Right lobe of liver (tissue), 6 donors: Measurements from ENCODE around the gene PDXP. TPM values are rescaled to one million over a fixed set of nuclear protein-coding genes. Genes with fewer than 3 reads are reported as not detected.
A peak's percentile ranks its signal among the peaks of the same experiment; 100 is the strongest.

Experiments used
- ATAC-seq, 4 donors: fragments of 200-7000 bp; cut with Tn5 transposase; one replicate each; pipeline ENCODE4 v1.9.1; 2020; ENCODE audit warnings: mild to moderate bottlenecking in 4 of 4, moderate library complexity in 4 of 4
- DNase-seq, 3 donors: peaks; one replicate each; pipeline ENCODE4 v3.0.0-alpha.2; 2020
- H3K27ac ChIP-seq, 3 donors: fragments of 200-600 bp; one replicate each; pipeline ENCODE4 v1.8.0; 2022
- H3K27me3 ChIP-seq, 2 donors: fragments of 200-600 bp; one replicate each; pipeline ENCODE4 v1.8.0; 2022
- H3K36me3 ChIP-seq, 4 donors: fragments of 200-600 bp; sonication (generic) in 1 of 4; one replicate each; pipeline versions ENCODE4 v1.5.1 to v1.8.0; 2017 to 2022; ENCODE audit warnings: control low read depth in 1 of 4
- H3K4me1 ChIP-seq, 4 donors: fragments of 200-600 bp; sonication (generic) in 1 of 4; one replicate each; pipeline versions ENCODE4 v1.5.1 to v1.8.0; 2017 to 2022; ENCODE audit warnings: control low read depth in 1 of 4
- H3K4me3 ChIP-seq, 3 donors: fragments of 200-600 bp; one replicate each; pipeline ENCODE4 v1.8.0; 2022
- H3K9me3 ChIP-seq, 4 donors: fragments of 200-600 bp; sonication (generic) in 1 of 4; one replicate each; pipeline versions ENCODE4 v1.5.1 to v1.8.0; 2017 to 2022; ENCODE audit warnings: control low read depth in 1 of 4
- POLR2A ChIP-seq: fragments of 450-650 bp; IDR thresholded peaks from one replicate; pipeline ENCODE4 v1.6.1; 2017; ENCODE audit warnings: antibody characterized with exemption, mild to moderate bottlenecking
- WGBS: methylation state at CpG from one replicate; pipeline ENCODE4 v1.1.6; 2018; ENCODE audit warnings: low coverage, low lambda C conversion rate; ENCODE audit not compliant: insufficient coverage; ENCODE audit errors: missing lambda C conversion rate; 5-methylcytosine and 5-hydroxymethylcytosine counted together
- intact Hi-C, 2 donors: fragments of 100-400 bp; cut with DNase I; formaldehyde crosslinking; loops; one replicate each; pipeline versions ENCODE4 v1.11.2 to v1.14.1; 2022
- total RNA-seq, 6 experiments: library from RNA; depleted of rRNA in 2 of 6; stranded (reverse); fragments of >200 nt in 2 of 6; fragmentation: NEBNext Ultra II Directional in 3 of 6; extraction: Animal tissue kit (Norgen Biotek cat#: 25700) in 3 of 6; gene quantifications; one replicate each; pipeline versions ENCODE4 v1.1.0 to v1.2.4, GENCODE V29; 2016 to 2023
- TF ChIP-seq, protein P1 (sequence below), 4 donors: fragments of 200-600 bp in 3 of 4; fragments of 450-650 bp in 1 of 4; IDR thresholded peaks; one replicate each; pipeline versions ENCODE4 v1.5.1 to v1.8.0; 2016 to 2022; ENCODE audit warnings: antibody characterized with exemption in 4 of 4, mild to moderate bottlenecking in 2 of 4
- donor health status: DM: no; HTN: yes; CAD: no.
- donor health status: DM: no; HTN: no; CAD: no.
- donor health status: DM: no; HTN: no; CAD: no.
- donor health status: DM: no; HTN: yes; CAD: no.
- donor health status: DM: no; HTN: yes; CAD: no.

Gene PDXP
- total RNA-seq, 6 experiments from 2014 or later, result 15.7 to 63.4 (median 34.4) TPM

DNA sequence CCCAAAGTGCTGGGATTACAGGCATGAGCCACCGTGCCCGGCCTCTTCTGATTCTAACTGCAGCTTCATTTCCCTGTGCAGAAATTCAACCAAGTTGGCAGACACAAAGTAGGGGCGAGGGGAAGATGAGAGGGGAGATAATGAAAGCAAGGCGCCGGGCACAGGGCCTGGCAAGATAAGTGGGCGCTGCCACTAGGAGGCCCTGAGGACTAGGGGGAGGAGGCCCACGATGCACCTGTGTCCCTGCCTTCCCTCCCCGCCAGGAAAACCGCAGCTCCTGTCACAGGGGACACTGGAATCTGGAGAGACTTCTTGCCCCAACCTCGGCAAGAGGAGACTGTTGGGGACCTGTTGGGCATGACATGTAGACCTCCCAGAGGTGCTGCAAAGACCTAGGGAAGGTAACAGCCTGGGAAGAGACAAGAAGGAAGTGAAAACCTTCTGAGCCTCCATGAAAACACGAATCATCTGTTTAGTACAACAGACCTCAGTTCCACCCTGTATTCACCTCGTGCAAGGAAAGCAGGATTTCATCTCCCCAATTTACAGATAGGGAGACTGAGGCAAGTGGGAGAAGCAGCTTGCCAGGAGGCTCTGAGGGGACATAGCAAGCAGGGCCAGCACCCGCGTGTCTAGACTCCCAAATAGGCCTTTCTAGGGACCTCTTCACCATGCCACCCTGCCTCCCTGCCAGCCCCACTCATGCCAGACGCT, 13.8 kb downstream of the PDXP start:
- no peak for TF ChIP-seq POLR2A
- Histone ChIP-seq H3K4me1 (peaks cover 0 to 30% (median 10%) of the 10 kb centered on the region in 4 donors), H3K9me3 (no peaks in the 10 kb centered on the region), H3K36me3 (no peaks in the 10 kb centered on the region), H3K27me3 (no peaks in the 10 kb centered on the region), H3K27ac (no peak overlapping the region), H3K4me3 (no peak overlapping the region)
- WGBS, result 64% methylated on average over 9 of the region's 15 CpGs
- intact Hi-C loops, result loop anchor here in 1 of 2 donors (10.0 kb wide), 1 partner anchor 48 kb away; no protein-coding TSS in a partner anchor
- DNase-seq (no peak), ATAC-seq (no peak)

DNA sequence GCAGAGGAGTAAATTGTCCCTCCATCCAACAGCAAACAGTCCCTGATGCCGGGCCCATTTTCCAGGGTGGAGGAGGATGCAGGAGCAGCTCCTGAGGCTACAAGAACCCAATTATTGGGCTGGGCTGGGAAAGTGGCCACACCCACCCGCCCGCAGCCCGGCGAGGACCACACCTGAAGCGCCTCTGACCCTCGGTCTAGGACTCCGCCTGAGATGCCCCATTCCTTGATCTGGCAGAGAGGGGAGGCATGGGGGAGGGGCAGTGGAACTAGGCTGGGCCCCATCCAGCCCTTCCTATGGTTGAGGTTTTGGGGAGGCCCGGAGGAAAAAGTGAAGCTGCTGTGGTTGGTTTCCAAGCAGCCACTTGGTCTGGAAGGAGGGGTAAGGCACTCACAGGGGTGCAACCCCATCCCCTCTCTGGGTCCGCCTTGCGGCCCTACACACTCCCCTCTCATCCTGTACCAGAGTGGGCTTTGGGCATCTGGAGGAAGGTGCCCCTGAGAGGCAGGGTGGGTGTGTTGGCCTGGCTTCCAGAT, 14.5 kb downstream of the PDXP start:
- Histone ChIP-seq H3K36me3 (no peaks in the 10 kb centered on the region), H3K4me1 (peaks cover 0 to 30% (median 10%) of the 10 kb centered on the region in 4 donors), H3K27ac (no peak overlapping the region), H3K4me3 (no peak overlapping the region), H3K9me3 (no peaks in the 10 kb centered on the region), H3K27me3 (no peaks in the 10 kb centered on the region)
- ATAC-seq, result no peak
- no peak for DNase-seq
- TF ChIP-seq, protein P1, sequence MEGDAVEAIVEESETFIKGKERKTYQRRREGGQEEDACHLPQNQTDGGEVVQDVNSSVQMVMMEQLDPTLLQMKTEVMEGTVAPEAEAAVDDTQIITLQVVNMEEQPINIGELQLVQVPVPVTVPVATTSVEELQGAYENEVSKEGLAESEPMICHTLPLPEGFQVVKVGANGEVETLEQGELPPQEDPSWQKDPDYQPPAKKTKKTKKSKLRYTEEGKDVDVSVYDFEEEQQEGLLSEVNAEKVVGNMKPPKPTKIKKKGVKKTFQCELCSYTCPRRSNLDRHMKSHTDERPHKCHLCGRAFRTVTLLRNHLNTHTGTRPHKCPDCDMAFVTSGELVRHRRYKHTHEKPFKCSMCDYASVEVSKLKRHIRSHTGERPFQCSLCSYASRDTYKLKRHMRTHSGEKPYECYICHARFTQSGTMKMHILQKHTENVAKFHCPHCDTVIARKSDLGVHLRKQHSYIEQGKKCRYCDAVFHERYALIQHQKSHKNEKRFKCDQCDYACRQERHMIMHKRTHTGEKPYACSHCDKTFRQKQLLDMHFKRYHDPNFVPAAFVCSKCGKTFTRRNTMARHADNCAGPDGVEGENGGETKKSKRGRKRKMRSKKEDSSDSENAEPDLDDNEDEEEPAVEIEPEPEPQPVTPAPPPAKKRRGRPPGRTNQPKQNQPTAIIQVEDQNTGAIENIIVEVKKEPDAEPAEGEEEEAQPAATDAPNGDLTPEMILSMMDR (IDR thresholded peaks at IDR 0.05), result no peak
- no peak for TF ChIP-seq POLR2A
- intact Hi-C loops, result loop anchor here in 1 of 2 donors (10.0 kb wide), 1 partner anchor 48 kb away; no protein-coding TSS in a partner anchor
- 43% methylated on average over 2 of the region's 11 CpGs for WGBS

- ATAC-seq, result no peak
- DNase-seq, result no peak
- intact Hi-C loops, result loop anchor here in 1 of 2 donors (10.0 kb wide), 1 partner anchor 49 kb away; no protein-coding TSS in a partner anchor
- peak overlapping the region; percentile 56 to 84 (median 64) for H3K27ac ChIP-seq
- H3K9me3 ChIP-seq, result no peaks in the 10 kb centered on the region
- TF ChIP-seq, protein P1 (IDR thresholded peaks at IDR 0.05), result no peak
- no peak for TF ChIP-seq POLR2A
- H3K36me3 ChIP-seq, result no peaks in the 10 kb centered on the region
- no peak overlapping the region for H3K4me3 ChIP-seq
- H3K27me3 ChIP-seq, result no peaks in the 10 kb centered on the region
- WGBS, result 78% methylated on average over 5 of the region's 12 CpGs
- peaks cover 0 to 30% (median 10%) of the 10 kb centered on the region in 4 donors for H3K4me1 ChIP-seq
These were observed 15.7 kb downstream of the PDXP start for GRCh38 chr22:37674248-37674647.

- ATAC-seq, result peak; percentile 69 to 82 (median 76)
- WGBS, result 7% methylated on average over 14 of the region's 34 CpGs
- TF ChIP-seq POLR2A, result peak; percentile 42
- TF ChIP-seq, protein P1 (IDR thresholded peaks at IDR 0.05), result peak in 2 of 4 donors; percentile 5 to 8
- Histone ChIP-seq H3K27ac (peak within 1 kb of the TSS; percentile 56 to 84 (median 84)), H3K27me3 (no peaks in the 10 kb centered on the region), H3K4me1 (peaks cover 0 to 30% (median 10%) of the 10 kb centered on the region in 4 donors), H3K4me3 (peak within 1 kb of the TSS; percentile 41 to 62 (median 58)), H3K9me3 (no peaks in the 10 kb centered on the region), H3K36me3 (no peaks in the 10 kb centered on the region)
- DNase-seq, result peak; percentile 90 to 95 (median 94)
- intact Hi-C loops, result loop anchor here in 1 of 2 donors (10.0 kb wide), 1 partner anchor 50 kb away; no protein-coding TSS in a partner anchor
These were observed 16.7 kb downstream of the PDXP start, which contains the start of gene LGALS1 for GRCh38 chr22:37674951-37675929. LGALS1 (plus strand) TSS chr22:37675636; CDS start chr22:37675703, 67 bp downstream.
